Adrenal gland (tissue), 12 donors: ENCODE measurements around the gene MAP3K3. TPM values are rescaled to one million over a fixed set of nuclear protein-coding genes. Genes with fewer than 3 reads are reported as not detected.

Source experiments
- DNase-seq, 7 donors: peaks; one replicate each; pipeline ENCODE4 v3.0.0-alpha.2; 2019 to 2020
- H3K27ac ChIP-seq, 5 donors: fragments of 200-600 bp; sonication (generic) in 4 of 5; 1 replicate in 3 of 5; 2 replicates in 2 of 5; pipeline versions ENCODE4 v1.5.1 to v1.8.0; 2016 to 2020; ENCODE audit warnings: mild to moderate bottlenecking in 1 of 5
- H3K27me3 ChIP-seq: fragments of 200-600 bp; 2 replicates; pipeline ENCODE4 v1.8.0; 2021
- H3K36me3 ChIP-seq, 2 donors: fragments of 200-600 bp; replicated peaks in 1 of 2; 1 replicate in 1 of 2; 2 replicates in 1 of 2; pipeline versions ENCODE4 v1.5.1 to v1.8.0; 2018 to 2022
- H3K4me1 ChIP-seq, 2 donors: fragments of 200-600 bp; replicated peaks in 1 of 2; 1 replicate in 1 of 2; 2 replicates in 1 of 2; pipeline versions ENCODE4 v1.5.1 to v1.8.0; 2018 to 2021
- H3K4me3 ChIP-seq, 4 donors: fragments of 200-600 bp; sonication (generic) in 3 of 4; one replicate each; pipeline ENCODE4 v1.5.1; 2016 to 2018
- H3K9me3 ChIP-seq, 3 donors: fragments of 200-600 bp; sonication (generic) in 1 of 3; replicated peaks in 1 of 3; 1 replicate in 2 of 3; 2 replicates in 1 of 3; pipeline versions ENCODE4 v1.5.1 to v1.8.0; 2016 to 2021
- POLR2A ChIP-seq, 2 donors: fragments of 450-650 bp; IDR thresholded peaks; one replicate each; pipeline ENCODE4 v1.6.1; 2017; ENCODE audit warnings: antibody characterized with exemption in 2 of 2, mild to moderate bottlenecking in 2 of 2, moderate library complexity in 1 of 2
- WGBS, 4 donors: extraction: QIAGEN DNeasy Blood & Tissue Kit in 2 of 4; methylation state at CpG; one replicate each; pipeline versions ENCODE4 v1.1.5 to v1.1.7; 2013 to 2017; 5-methylcytosine and 5-hydroxymethylcytosine counted together
- intact Hi-C, 2 donors: fragments of 100-400 bp; cut with DNase I; formaldehyde crosslinking; loops; one replicate each; pipeline versions ENCODE4 v1.14.1 to v1.15.0; 2022 to 2023
- polyA plus RNA-seq, 3 donors: library from polyadenylated mRNA; stranded (reverse); fragments of 200-250 nt in 2 of 3; fragments of 350-450 nt in 1 of 3; fragmentation: Illumina TruSeq in 1 of 3; extraction: RNeasy Lipid Tissue Mini Kit (QIAGEN cat#74804) in 1 of 3; gene quantifications; one replicate each; pipeline ENCODE4 v1.2.3, GENCODE V29; 2013 to 2014
- total RNA-seq, 9 donors: library from RNA; depleted of rRNA in 4 of 9; stranded (reverse); fragments of >200 nt in 4 of 9; fragments of 120-200 nt in 1 of 9; fragmentation: NEBNext Ultra II Directional in 1 of 9; extraction: Animal tissue kit (Norgen Biotek cat#: 25700) in 1 of 9; gene quantifications; one replicate each; pipeline versions ENCODE4 v1.1.0 to v1.2.4, GENCODE V29; 2013 to 2023
- TF ChIP-seq, protein P1 (sequence below), 6 experiments: fragments of 450-650 bp in 4 of 6; fragments of 200-600 bp in 2 of 6; sonication (generic) in 1 of 6; IDR thresholded peaks; 1 replicate in 5 of 6; 2 replicates in 1 of 6; pipeline versions ENCODE4 v1.5.1 to v1.8.0; 2016 to 2021; ENCODE audit warnings: antibody characterized with exemption in 6 of 6, mild to moderate bottlenecking in 2 of 6, moderate library complexity in 1 of 6
- donor health status: healthy with polysubstance abuse.
- donor health status: Bipolar disorder and iron deficiency.
- donor health status: DM: yes; HTN: yes; CAD: no.
- donor health status: DM: no; HTN: no; CAD: no.
- donor health status: DM: no; HTN: no; CAD: no.
- donor health status: DM: yes; HTN: yes; CAD: no.

The MAP3K3 gene
- total and polyA plus RNA-seq, 12 donors: 11.6 to 47.1 (median 30.5) TPM

DNA sequence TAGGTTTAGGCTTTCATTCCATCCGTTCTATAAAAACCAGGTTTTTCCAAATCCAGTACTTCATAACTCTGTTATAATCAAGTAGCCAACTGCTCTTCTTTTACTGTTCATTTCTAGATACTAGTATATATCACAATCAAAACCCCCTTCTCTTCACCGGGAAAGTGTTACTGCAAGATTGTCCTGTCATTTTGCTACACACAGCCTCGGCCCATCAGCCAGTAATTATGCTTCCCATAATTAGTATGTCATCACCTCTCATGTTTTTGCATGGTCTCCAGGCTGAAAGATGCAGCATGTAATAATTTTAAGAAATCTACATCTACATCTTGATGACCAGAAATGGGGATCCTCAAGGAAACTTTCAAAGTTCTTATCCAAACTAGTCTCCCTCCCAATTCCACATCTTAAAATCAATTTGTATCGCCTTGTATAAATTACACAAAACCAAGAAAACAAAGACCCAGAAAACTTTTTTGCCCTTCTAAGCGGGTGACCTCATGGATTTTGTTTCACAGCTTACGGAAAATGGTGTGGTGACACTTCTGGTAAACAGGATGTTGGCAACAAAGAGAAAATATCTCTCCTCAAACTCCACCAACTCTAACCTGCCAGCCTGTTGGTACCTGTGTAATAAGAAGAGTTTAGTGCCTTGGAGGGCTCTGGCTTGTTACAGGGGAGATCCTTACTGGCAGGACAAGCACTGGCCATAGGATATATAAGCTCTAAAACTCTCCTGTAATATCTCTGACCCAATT, 12.2 kb upstream of the MAP3K3 start:
- H3K36me3 ChIP-seq: peaks cover 0 to 47% of the 10 kb centered on the region in 2 donors

GRCh38 chr17:63610854-63611253, 11.4 kb upstream of the MAP3K3 start:
- TF ChIP-seq, protein P1, sequence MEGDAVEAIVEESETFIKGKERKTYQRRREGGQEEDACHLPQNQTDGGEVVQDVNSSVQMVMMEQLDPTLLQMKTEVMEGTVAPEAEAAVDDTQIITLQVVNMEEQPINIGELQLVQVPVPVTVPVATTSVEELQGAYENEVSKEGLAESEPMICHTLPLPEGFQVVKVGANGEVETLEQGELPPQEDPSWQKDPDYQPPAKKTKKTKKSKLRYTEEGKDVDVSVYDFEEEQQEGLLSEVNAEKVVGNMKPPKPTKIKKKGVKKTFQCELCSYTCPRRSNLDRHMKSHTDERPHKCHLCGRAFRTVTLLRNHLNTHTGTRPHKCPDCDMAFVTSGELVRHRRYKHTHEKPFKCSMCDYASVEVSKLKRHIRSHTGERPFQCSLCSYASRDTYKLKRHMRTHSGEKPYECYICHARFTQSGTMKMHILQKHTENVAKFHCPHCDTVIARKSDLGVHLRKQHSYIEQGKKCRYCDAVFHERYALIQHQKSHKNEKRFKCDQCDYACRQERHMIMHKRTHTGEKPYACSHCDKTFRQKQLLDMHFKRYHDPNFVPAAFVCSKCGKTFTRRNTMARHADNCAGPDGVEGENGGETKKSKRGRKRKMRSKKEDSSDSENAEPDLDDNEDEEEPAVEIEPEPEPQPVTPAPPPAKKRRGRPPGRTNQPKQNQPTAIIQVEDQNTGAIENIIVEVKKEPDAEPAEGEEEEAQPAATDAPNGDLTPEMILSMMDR (IDR thresholded peaks at IDR 0.05): no peak
- no peak for TF ChIP-seq POLR2A (IDR thresholded peaks at IDR 0.05)
- no peak overlapping the region for H3K4me3 ChIP-seq
- 90 to 95% (median 92%) methylated on average over 10 of the region's 10 CpGs for WGBS, 4 donors
- no peaks in the 10 kb centered on the region for H3K27me3 ChIP-seq
- H3K9me3 ChIP-seq: no peaks in the 10 kb centered on the region
- H3K27ac ChIP-seq: no peak overlapping the region
- peaks cover 0 to 6% of the 10 kb centered on the region in 2 donors for H3K4me1 ChIP-seq
- intact Hi-C loops: loop anchor here (5.0 to 10.0 kb wide), 2 partner anchors 126 to 189 kb away; no protein-coding TSS in a partner anchor
- no peak for DNase-seq
- peaks cover 0 to 39% of the 10 kb centered on the region in 2 donors for H3K36me3 ChIP-seq

More for the DNA sequence above, 12.2 kb upstream of the MAP3K3 start:
- H3K4me1 ChIP-seq: peaks cover 0 to 6% of the 10 kb centered on the region in 2 donors
- no peaks in the 10 kb centered on the region for H3K27me3 ChIP-seq
- H3K27ac ChIP-seq: no peak overlapping the region
- TF ChIP-seq, protein P1 (IDR thresholded peaks at IDR 0.05): no peak
- TF ChIP-seq POLR2A (IDR thresholded peaks at IDR 0.05): no peak
- H3K9me3 ChIP-seq: no peaks in the 10 kb centered on the region
- DNase-seq: no peak
- no peak overlapping the region for H3K4me3 ChIP-seq
- intact Hi-C loops: loop anchor here (5.0 to 10.0 kb wide), 2 partner anchors 125 to 188 kb away; no protein-coding TSS in a partner anchor
- 79 to 91% (median 83%) methylated on average over 6 of the region's 6 CpGs for WGBS, 4 donors

- no peak overlapping the region for H3K4me3 ChIP-seq
- TF ChIP-seq POLR2A (IDR thresholded peaks at IDR 0.05): no peak
- TF ChIP-seq, protein P1 (IDR thresholded peaks at IDR 0.05): no peak
- no peak overlapping the region for H3K27ac ChIP-seq
- H3K27me3 ChIP-seq: no peaks in the 10 kb centered on the region
- DNase-seq: no peak
- WGBS, 4 donors: 81 to 90% (median 84%) methylated on average over 3 of the region's 3 CpGs
- H3K36me3 ChIP-seq: peaks cover 0 to 34% of the 10 kb centered on the region in 2 donors
- no peaks in the 10 kb centered on the region for H3K9me3 ChIP-seq
- intact Hi-C loops: loop anchor here (5.0 to 10.0 kb wide), 2 partner anchors 127 to 189 kb away; no protein-coding TSS in a partner anchor
- H3K4me1 ChIP-seq: peaks cover 0 to 6% of the 10 kb centered on the region in 2 donors
Observed at GRCh38 chr17:63611354-63611753, 10.9 kb upstream of the MAP3K3 start.

GRCh38 chr17:63613663-63614062, 8.6 kb upstream of the MAP3K3 start:
- H3K27me3 ChIP-seq: no peaks in the 10 kb centered on the region
- no peak for DNase-seq
- no peak overlapping the region for H3K4me3 ChIP-seq
- H3K4me1 ChIP-seq: peaks cover 0 to 6% of the 10 kb centered on the region in 2 donors
- intact Hi-C loops: loop anchor here (5.0 to 10.0 kb wide), 2 partner anchors 129 to 191 kb away; no protein-coding TSS in a partner anchor
- no peak for TF ChIP-seq POLR2A (IDR thresholded peaks at IDR 0.05)
- TF ChIP-seq, protein P1 (IDR thresholded peaks at IDR 0.05): no peak
- 87 to 92% (median 88%) methylated on average over 2 of the region's 2 CpGs for WGBS, 4 donors
- H3K9me3 ChIP-seq: no peaks in the 10 kb centered on the region
- H3K27ac ChIP-seq: no peak overlapping the region
- peaks cover 0 to 12% of the 10 kb centered on the region in 2 donors for H3K36me3 ChIP-seq
